Breast epithelium (tissue), 4 donors: ENCODE results near the gene EEF2KMT. TPM values are rescaled to one million over a fixed set of nuclear protein-coding genes. Genes with fewer than 3 reads are reported as not detected.
"Not testable (repeated sequence)": the region's sequence is repeated elsewhere in the genome, so short reads cannot be mapped to it uniquely, and the experiment has no call there.

Source experiments
- DNase-seq, 2 donors: peaks; one replicate each; pipeline ENCODE4 v3.0.0-alpha.2; 2019; ENCODE audit warnings: low spot score in 2 of 2
- H3K27ac ChIP-seq, 2 donors: fragments of 200-600 bp; sonication (generic) in 1 of 2; one replicate each; pipeline ENCODE4 v1.5.1; 2016 to 2019; ENCODE audit warnings: mild to moderate bottlenecking in 1 of 2
- H3K27me3 ChIP-seq, 2 donors: fragments of 200-600 bp; sonication (generic) in 1 of 2; one replicate each; pipeline versions ENCODE4 v1.5.1 to v1.6.0; 2017 to 2019; ENCODE audit warnings: control low read depth in 1 of 2, mild to moderate bottlenecking in 1 of 2
- H3K36me3 ChIP-seq: fragments of 200-600 bp; one replicate; pipeline ENCODE4 v1.5.1; 2019
- H3K4me1 ChIP-seq, 2 donors: fragments of 200-600 bp; sonication (generic); one replicate each; pipeline ENCODE4 v1.5.1; 2016 to 2019; ENCODE audit warnings: control low read depth in 1 of 2
- H3K4me3 ChIP-seq, 3 donors: fragments of 200-600 bp; sonication (generic); 1 replicate in 2 of 3; 2 replicates in 1 of 3; pipeline ENCODE4 v1.5.1; 2016 to 2019; ENCODE audit warnings: mild to moderate bottlenecking in 3 of 3, moderate library complexity in 2 of 3
- H3K9me3 ChIP-seq, 2 donors: fragments of 200-600 bp; sonication (generic) in 1 of 2; one replicate each; pipeline ENCODE4 v1.5.1; 2016 to 2019; ENCODE audit warnings: control low read depth in 1 of 2
- POLR2A ChIP-seq: fragments of 450-650 bp; IDR thresholded peaks from one replicate; pipeline ENCODE4 v1.6.1; 2016; ENCODE audit warnings: antibody characterized with exemption, mild to moderate bottlenecking, moderate library complexity
- POLR2AphosphoS5 ChIP-seq, 3 donors: sonication (generic); formaldehyde crosslinking; IDR thresholded peaks; one replicate each; pipeline ENCODE4 v1.6.1; 2017; ENCODE audit warnings: antibody characterized with exemption in 3 of 3
- intact Hi-C: fragments of 100-400 bp; cut with DNase I; formaldehyde crosslinking; loops from one replicate; pipeline ENCODE4 v1.15.1; 2023; ENCODE audit warnings: low total_unique reads
- total RNA-seq, 3 donors: library from RNA; depleted of rRNA; stranded (reverse); fragments of >200 nt; gene quantifications; one replicate each; pipeline ENCODE4 v1.1.0, GENCODE V29; 2016
- TF ChIP-seq, protein P1 (sequence below), 3 donors: fragments of 450-650 bp; IDR thresholded peaks; one replicate each; pipeline ENCODE4 v1.5.1; 2016 to 2017; ENCODE audit warnings: antibody characterized with exemption in 3 of 3, mild to moderate bottlenecking in 3 of 3, moderate library complexity in 3 of 3

Gene EEF2KMT
- total RNA-seq, 3 donors from 2014 or later: 9.4 to 10.2 (median 10.2) TPM

DNA sequence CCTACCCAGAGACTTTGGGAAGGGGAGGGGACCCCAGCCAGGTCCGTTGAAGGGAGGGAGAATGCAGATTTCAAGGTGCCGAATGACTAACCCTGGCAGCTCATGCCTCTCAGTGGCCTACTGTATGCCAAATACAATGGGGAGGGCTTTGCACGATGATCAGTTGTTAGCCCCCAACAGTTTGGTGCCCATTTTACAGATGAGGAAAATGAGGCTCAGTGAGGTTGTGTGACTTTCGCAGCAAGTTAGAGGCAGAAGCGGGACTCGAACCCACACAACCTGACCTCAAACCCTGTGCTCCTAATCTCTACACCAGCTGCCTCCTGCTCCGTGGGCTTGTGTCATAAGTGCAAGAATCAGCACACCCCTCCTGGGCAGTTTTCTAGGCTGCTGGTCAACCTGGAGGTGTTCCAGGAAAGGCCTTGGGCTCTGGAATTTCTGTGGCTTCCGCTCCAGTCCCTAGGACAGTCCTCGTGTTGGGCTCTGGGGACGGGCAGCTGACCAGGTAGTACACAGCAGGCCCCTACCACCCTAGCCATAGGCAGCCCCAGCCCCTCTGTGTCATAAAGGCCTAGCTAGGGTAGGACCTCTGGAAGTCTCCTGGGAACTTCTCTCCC is 52.0 kb downstream of the EEF2KMT start:
- intact Hi-C loops: loop anchor here (5.0 kb wide), 1 partner anchor 37 kb away; no protein-coding TSS in a partner anchor
- H3K4me1 ChIP-seq: no peaks in the 10 kb centered on the region
- H3K27ac ChIP-seq: no peak overlapping the region
- H3K36me3 ChIP-seq: no peaks in the 10 kb centered on the region
- no peak overlapping the region for H3K4me3 ChIP-seq
- TF ChIP-seq, protein P1, sequence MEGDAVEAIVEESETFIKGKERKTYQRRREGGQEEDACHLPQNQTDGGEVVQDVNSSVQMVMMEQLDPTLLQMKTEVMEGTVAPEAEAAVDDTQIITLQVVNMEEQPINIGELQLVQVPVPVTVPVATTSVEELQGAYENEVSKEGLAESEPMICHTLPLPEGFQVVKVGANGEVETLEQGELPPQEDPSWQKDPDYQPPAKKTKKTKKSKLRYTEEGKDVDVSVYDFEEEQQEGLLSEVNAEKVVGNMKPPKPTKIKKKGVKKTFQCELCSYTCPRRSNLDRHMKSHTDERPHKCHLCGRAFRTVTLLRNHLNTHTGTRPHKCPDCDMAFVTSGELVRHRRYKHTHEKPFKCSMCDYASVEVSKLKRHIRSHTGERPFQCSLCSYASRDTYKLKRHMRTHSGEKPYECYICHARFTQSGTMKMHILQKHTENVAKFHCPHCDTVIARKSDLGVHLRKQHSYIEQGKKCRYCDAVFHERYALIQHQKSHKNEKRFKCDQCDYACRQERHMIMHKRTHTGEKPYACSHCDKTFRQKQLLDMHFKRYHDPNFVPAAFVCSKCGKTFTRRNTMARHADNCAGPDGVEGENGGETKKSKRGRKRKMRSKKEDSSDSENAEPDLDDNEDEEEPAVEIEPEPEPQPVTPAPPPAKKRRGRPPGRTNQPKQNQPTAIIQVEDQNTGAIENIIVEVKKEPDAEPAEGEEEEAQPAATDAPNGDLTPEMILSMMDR (IDR thresholded peaks at IDR 0.05): no peak
- no peak for TF ChIP-seq POLR2A
- TF ChIP-seq POLR2AphosphoS5 (IDR thresholded peaks at IDR 0.05): no peak
- no peaks in the 10 kb centered on the region for H3K27me3 ChIP-seq
- H3K9me3 ChIP-seq: no peaks in the 10 kb centered on the region
- DNase-seq: no peak

DNA sequence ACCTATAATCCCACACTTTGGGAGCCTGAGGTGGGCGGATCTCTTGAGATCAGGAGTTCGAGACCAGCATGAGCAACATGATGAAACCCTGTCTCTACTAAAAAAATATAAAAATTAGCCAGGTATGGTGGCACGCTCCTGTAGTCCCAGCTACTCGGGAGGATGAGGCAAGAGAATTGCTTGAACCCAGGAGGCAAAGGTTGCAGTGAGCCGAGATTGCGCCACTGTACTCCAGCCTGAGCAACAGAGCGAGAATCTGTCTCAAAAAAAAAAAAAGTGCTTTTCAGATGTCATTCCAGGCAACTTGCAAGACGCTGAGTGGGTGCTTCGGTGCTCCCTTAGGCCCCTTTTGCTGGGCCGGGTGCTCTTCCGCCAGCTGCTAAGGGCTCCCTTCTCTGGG is 53.0 kb downstream of the EEF2KMT start:
- H3K27me3 ChIP-seq, H3K4me1 ChIP-seq, H3K36me3 ChIP-seq, H3K9me3 ChIP-seq, H3K4me3 ChIP-seq, H3K27ac ChIP-seq, intact Hi-C loops, DNase-seq: not testable (repeated sequence)

DNA sequence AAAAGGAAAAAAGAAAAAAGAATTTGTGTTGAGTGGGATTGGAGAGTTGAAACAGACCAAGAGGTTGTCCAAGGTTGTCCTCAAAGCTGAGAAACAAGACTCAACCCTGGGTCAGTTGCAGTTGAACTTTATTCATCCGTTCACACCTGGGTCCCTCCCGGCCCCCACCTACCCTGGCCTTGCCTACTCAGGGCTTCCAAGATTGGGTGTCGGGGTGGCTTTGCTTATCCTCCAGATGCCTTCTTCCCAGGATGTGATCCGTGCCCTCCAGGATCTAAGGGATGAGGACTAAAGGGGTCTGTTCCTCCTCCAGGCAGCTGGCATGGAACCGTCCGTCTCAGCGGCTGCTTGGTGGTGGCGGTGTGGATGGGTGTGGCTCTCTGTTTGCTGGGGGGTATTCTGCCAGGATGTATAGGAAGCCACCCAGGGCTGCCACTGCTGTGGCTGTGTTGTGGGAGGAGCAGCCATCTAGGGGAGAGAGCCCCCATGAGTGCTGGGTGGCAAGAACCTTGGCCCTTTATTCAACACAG is 53.5 kb downstream of the EEF2KMT start:
- no peak for TF ChIP-seq POLR2AphosphoS5 (IDR thresholded peaks at IDR 0.05)
- TF ChIP-seq POLR2A: no peak
- TF ChIP-seq, protein P1 (IDR thresholded peaks at IDR 0.05): no peak
- no peaks in the 10 kb centered on the region for H3K27me3 ChIP-seq
- H3K4me3 ChIP-seq: no peak overlapping the region
- no peak overlapping the region for H3K27ac ChIP-seq
- intact Hi-C loops: no loop called here
- no peak for DNase-seq
- no peaks in the 10 kb centered on the region for H3K4me1 ChIP-seq
- no peaks in the 10 kb centered on the region for H3K36me3 ChIP-seq
- H3K9me3 ChIP-seq: no peaks in the 10 kb centered on the region

DNA sequence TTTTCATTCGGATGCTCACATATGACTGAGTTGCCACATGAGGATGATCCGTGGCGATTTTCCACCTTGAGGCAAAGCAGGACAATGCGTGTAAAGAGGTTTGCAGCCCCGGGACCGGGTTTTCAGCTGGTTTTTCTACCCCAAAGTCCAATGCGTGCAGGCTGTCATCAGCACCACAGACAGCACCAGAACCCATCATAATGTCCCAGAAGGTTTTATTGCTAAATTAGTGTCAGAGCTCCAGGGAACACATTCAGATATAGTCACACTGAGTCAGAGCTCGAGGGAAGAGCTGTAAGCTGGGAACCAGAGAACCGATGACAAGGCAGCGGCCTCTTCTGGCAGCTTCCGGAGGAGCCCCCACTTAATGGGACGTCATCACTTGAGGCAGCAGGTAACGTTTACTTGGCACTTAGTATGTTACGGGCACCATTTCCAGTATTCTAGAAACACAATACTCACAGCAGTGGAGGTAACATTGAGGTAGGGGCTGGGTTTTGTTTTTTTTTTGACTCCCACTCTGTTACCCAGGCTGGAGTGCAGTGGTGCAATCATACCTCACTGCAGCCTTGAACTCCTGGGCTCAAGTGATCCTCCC is 54.9 kb downstream of the EEF2KMT start:
- TF ChIP-seq, protein P1 (IDR thresholded peaks at IDR 0.05): no peak
- TF ChIP-seq POLR2A: no peak
- no peak for TF ChIP-seq POLR2AphosphoS5 (IDR thresholded peaks at IDR 0.05)
- no peak for DNase-seq
- Histone ChIP-seq H3K36me3 (no peaks in the 10 kb centered on the region), H3K27ac (no peak overlapping the region), H3K27me3 (no peaks in the 10 kb centered on the region), H3K4me1 (no peaks in the 10 kb centered on the region), H3K9me3 (no peaks in the 10 kb centered on the region), H3K4me3 (no peak overlapping the region)
- intact Hi-C loops: no loop called here

DNA sequence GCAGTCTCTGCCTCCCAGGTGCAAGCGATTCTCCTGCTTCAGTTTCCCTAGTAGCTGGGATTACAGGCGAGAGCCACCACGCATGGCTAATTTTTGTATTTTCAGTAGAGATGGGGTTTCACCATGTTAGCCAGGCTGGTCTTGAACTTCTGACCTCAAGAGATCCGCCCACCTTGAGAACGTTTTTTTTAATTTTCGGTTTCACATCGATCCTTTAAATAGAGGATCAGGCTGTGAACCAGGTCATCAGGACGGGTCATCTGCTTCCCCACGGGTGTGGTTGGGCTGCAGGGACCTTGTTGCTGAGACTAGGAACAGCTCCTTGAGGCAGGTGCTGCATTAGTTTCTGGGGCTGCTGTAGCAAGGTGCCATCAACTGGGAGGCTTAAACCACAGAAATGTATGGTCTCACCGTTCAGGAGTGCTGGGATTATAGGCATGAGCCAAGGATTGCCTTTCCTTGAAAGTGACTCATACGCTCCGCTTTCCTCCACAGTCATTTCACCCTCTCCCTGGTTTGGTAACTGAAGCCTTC is 55.9 kb downstream of the EEF2KMT start:
- Histone ChIP-seq H3K4me1 (no peaks in the 10 kb centered on the region), H3K27ac (no peak overlapping the region), H3K36me3 (no peaks in the 10 kb centered on the region), H3K9me3 (no peaks in the 10 kb centered on the region), H3K27me3 (no peaks in the 10 kb centered on the region), H3K4me3 (no peak overlapping the region)
- no peak for DNase-seq
- TF ChIP-seq POLR2A (no peak), POLR2AphosphoS5 (IDR thresholded peaks at IDR 0.05) (no peak)
- TF ChIP-seq, protein P1 (IDR thresholded peaks at IDR 0.05): no peak
- intact Hi-C loops: no loop called here
